GM12873 (cell line): ENCODE measurements around the gene LSM4.
A peak's percentile ranks its signal among the peaks of the same experiment; 100 is the strongest.

Experiments
- TF ChIP-seq, protein P1 (sequence below): IDR thresholded peaks from 2 replicates; pipeline ENCODE4 v1.5.1; 2012; ENCODE audit warnings: low read depth, mild to moderate bottlenecking, moderate library complexity, low read length, control low read depth; ENCODE audit not compliant: insufficient read depth; ENCODE audit errors: missing control alignments

LSM4 gene

DNA sequence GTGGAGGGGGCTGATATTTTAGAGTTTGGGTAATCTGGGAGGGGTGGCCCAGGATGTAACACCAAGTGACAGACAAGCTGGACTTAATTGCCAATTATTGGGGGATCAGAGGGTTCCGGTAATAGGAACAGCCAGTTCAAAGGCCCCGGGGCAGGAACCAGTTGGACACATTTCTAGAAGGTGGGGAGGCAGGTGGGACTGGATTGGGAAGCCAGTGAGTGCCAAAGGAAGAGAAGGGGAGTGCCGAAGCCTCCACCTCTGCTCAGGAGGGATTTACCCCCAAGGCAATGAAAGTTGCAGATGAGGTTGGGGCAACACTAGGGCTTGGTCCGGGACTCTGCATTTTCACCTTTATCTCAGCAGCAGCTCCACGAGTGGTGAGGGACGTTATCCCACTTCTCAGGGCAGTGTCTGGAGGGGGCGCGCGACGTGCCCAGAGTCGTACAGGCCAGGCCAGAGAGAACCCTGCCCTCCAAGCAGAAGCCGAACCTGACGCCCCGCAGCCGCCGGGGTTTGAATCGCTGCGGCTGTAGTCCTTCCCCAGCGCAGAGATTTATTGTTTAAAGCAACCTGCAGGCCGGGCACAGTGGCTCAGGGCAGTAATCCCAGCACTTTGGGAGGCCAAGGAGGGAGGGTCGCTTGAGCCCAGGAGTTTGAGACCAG, 35.8 kb downstream of the LSM4 start:
- TF ChIP-seq, protein P1, sequence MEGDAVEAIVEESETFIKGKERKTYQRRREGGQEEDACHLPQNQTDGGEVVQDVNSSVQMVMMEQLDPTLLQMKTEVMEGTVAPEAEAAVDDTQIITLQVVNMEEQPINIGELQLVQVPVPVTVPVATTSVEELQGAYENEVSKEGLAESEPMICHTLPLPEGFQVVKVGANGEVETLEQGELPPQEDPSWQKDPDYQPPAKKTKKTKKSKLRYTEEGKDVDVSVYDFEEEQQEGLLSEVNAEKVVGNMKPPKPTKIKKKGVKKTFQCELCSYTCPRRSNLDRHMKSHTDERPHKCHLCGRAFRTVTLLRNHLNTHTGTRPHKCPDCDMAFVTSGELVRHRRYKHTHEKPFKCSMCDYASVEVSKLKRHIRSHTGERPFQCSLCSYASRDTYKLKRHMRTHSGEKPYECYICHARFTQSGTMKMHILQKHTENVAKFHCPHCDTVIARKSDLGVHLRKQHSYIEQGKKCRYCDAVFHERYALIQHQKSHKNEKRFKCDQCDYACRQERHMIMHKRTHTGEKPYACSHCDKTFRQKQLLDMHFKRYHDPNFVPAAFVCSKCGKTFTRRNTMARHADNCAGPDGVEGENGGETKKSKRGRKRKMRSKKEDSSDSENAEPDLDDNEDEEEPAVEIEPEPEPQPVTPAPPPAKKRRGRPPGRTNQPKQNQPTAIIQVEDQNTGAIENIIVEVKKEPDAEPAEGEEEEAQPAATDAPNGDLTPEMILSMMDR: no peak

DNA sequence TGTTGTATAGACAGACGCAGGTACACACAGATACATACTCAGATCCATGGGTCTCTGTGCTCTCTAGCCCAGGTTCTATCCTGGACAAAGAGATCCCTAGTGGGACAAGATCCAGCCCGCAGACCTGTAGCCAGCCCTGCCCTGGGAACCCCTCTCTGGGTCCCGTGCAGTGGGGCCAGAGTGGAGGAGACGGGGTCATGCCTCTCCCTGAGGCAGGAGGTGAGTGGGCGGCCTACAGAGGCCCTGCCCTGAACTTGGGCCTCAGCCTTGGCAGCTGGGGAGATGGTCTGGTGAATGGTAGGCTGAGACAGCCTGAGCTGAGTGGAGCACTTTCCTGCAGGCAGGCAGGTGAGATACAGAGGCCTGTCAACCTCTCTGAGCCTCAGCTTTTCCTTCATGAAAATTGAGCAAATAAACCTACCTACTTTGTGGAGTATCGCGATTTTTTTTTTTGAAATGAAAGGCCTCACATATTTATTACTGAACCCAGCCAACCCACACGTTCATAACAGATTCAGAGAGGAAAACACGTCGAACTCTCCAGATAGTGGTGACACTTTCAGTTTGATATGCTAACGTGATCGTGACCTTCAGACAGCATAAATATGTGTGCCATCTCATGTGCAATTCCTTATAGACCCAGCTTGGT, 38.0 kb downstream of the LSM4 start:
- TF ChIP-seq, protein P1: no peak

DNA sequence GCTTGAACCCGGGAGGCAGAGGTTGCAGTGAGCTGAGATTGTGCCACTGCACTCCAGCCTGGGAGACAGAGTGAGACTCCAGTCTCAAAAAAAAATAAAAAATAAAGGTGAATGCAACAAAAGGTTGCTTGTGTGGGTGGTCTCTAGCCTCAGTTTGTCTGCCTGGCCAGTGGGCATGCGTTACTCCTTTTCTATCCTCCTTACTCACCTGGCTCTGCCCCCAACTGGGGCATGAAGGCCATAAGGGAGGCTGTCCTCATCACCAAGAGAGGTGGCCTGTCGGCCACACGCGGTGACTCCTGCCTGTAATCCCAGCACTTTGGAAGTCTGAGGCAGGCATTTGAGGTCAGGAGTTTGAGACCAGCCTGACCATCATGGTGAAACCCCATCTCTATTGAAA, 39.5 kb downstream of the LSM4 start:
- TF ChIP-seq, protein P1: no peak

DNA sequence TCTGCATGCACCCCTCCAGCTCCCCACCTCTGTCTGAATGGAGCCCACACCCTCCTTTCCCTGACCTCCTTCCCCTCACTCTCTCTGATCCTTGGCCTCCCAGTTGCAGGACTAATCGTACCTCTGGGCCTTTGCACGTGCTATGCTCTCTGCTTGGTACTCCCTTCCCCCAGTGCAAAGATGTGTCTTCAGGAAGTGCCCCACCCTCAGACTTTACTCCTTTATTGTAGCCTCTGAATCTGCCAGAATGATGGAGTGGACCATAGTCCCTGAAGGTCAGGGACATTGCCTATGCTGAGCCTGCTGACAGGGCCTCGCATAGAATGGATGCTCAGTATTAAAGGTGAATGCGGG, 40.1 kb downstream of the LSM4 start:
- TF ChIP-seq, protein P1: no peak

DNA sequence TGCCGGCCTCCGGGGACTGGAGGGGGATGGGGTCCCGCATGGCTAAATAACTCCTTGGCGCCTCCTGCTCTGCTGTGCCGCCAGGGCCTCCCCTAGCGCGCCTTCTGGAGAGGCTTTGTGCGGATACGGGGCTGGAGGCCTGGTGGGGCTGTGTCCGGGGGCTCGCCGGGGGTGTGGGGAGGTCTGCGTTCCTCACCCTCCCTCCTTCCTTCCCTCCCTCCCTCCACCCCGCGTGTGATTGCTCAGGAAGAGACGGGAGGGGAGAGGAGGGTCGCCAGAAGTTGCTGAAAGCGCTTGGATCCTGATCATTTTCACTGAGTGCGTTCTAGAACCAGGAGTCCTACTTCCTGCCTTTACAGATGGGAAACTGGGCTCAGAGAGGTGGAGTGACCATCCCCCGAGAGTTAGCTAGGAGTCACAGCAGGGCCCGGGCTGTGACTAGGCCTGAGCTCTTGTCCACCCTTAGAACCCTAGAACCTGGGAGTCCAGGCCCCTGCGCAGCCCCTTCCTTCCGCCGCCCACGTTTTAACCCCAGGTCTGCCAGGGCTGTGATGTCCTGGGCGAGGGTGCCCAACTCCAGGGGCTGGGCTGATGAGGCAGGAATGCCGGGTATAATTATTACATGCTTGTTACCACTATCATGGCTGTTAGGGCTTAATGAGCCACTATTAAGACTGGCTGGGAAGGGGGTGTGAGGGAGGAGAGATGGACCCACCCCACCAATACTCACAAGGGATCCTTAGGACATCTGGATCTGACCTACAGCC, 40.7 kb downstream of the LSM4 start:
- TF ChIP-seq, protein P1: no peak

DNA sequence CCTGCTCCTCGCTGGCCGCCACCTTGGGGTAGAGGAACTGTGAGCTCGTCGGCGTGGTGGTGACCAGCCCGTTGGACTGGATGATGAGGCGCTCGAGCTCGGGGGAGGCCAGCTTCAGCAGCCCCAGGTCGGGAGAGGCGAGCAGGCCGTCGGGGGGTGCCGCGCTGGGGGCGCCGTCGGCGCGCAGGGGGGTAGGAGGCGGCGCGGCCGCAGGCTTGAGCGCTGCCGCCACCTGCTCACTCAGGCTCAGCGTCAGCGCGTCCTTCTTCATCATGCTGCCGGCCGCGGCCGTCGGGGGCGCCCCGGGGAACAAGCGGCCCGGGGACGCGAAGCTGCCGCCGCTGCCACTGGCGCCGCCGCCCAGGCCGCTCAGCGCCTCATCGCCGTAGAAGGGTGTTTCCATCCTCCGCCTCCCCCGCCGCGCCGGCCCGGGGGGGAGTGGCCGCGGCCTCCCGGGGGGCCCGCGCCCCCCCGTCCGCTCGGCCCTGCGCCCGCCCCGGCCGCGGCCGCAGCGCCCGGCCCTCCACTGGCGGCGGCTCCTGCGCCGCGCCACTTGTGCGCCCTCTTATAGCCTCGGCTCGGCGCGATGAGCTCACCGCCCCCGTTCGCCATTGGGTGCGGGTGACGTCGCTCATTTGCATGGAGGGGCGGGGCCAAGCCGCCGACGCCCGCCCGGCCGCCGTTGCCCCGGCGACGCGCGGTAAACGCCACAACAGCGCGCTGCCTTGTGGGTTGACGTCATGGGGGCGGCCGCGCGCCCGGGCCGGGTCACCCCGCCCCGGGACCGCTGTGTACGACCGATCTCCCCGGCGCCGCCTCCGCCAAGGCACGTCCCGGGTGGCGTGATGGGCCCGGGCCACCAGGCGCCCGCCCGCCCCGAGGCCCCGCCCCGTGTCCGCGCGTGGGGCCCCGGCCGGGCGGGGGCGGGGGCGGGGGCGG, 41.5 kb downstream of the LSM4 start, which contains the start of gene JUND:
Gene JUND (minus strand): TSS at position 541 of the 939 bp plus-strand sequence. CDS start 138 bp downstream, at position 403.
- TF ChIP-seq, protein P1: peak; percentile 14
